ENCODE measurements around the gene GPR6.
A peak's percentile ranks its signal among the peaks of the same experiment; 100 is the strongest.

The GPR6 gene

GRCh38 chr6:109978174-109979032 lies at the start of gene GPR6:
Gene GPR6 (plus strand): TSS chr6:109978311. CDS start chr6:109979113, 802 bp downstream.
- no peaks in the 10 kb centered on the region for H3K9me3 Mint-ChIP-seq
- peak; percentile 29 to 66 for DNase-seq (ENCODE audit: low spot score in 2 of 2)
- ATAC-seq = peak; percentile 63
- no peak within 1 kb of the TSS for H3K4me3 Mint-ChIP-seq
- H3K36me3 Mint-ChIP-seq = no peaks in the 10 kb centered on the region
- H3K27ac Mint-ChIP-seq = no peak within 1 kb of the TSS
- H3K4me1 Mint-ChIP-seq = no peaks in the 10 kb centered on the region

- Mint-ChIP-seq H3K36me3 (no peaks in the 10 kb centered on the region), H3K4me3 (no peak overlapping the region), H3K4me1 (no peaks in the 10 kb centered on the region), H3K27ac (no peak overlapping the region), H3K9me3 (peaks cover 3% of the 10 kb centered on the region)
- DNase-seq (ENCODE audit: low spot score in 2 of 2) = no peak
- ATAC-seq = no peak
Measured at GRCh38 chr6:109934293-109934692, 43.8 kb upstream of the GPR6 start.

GRCh38 chr6:109939654-109940053 lies 38.5 kb upstream of the GPR6 start:
- peaks cover 3% of the 10 kb centered on the region for H3K9me3 Mint-ChIP-seq
- DNase-seq (ENCODE audit: low spot score in 2 of 2) = no peak
- H3K4me3 Mint-ChIP-seq = no peak overlapping the region
- no peaks in the 10 kb centered on the region for H3K36me3 Mint-ChIP-seq
- ATAC-seq = no peak
- H3K4me1 Mint-ChIP-seq = no peaks in the 10 kb centered on the region
- no peak overlapping the region for H3K27ac Mint-ChIP-seq

GRCh38 chr6:109944448-109944847 lies 33.7 kb upstream of the GPR6 start:
- H3K36me3 Mint-ChIP-seq = no peaks in the 10 kb centered on the region
- ATAC-seq (no peak), DNase-seq (ENCODE audit: low spot score in 2 of 2) (no peak)
- no peaks in the 10 kb centered on the region for H3K4me1 Mint-ChIP-seq
- no peak overlapping the region for H3K27ac Mint-ChIP-seq
- H3K9me3 Mint-ChIP-seq = no peaks in the 10 kb centered on the region
- no peak overlapping the region for H3K4me3 Mint-ChIP-seq

- DNase-seq (ENCODE audit: low spot score in 2 of 2) (no peak), ATAC-seq (no peak)
- Mint-ChIP-seq H3K27ac (no peak overlapping the region), H3K9me3 (no peaks in the 10 kb centered on the region), H3K4me3 (no peak overlapping the region), H3K36me3 (no peaks in the 10 kb centered on the region), H3K4me1 (no peaks in the 10 kb centered on the region)
Measured at GRCh38 chr6:109945091-109945490, 33.0 kb upstream of the GPR6 start.

- Mint-ChIP-seq H3K36me3 (no peaks in the 10 kb centered on the region), H3K9me3 (no peaks in the 10 kb centered on the region), H3K27ac (no peak overlapping the region), H3K4me1 (no peaks in the 10 kb centered on the region), H3K4me3 (no peak overlapping the region)
- DNase-seq (ENCODE audit: low spot score in 2 of 2) = no peak
- ATAC-seq = peak; percentile 9
Measured at GRCh38 chr6:109946979-109947378, 31.1 kb upstream of the GPR6 start.

GRCh38 chr6:109949281-109950065 lies 28.6 kb upstream of the GPR6 start:
- no peaks in the 10 kb centered on the region for H3K4me1 Mint-ChIP-seq
- no peaks in the 10 kb centered on the region for H3K36me3 Mint-ChIP-seq
- no peak for ATAC-seq
- H3K9me3 Mint-ChIP-seq = peaks cover under 1% of the 10 kb centered on the region
- H3K4me3 Mint-ChIP-seq = no peak overlapping the region
- H3K27ac Mint-ChIP-seq = no peak overlapping the region
- no peak for DNase-seq (ENCODE audit: low spot score in 2 of 2)

GRCh38 chr6:109955491-109955890 lies 22.6 kb upstream of the GPR6 start:
- no peak for ATAC-seq
- Mint-ChIP-seq H3K36me3 (no peaks in the 10 kb centered on the region), H3K27ac (no peak overlapping the region), H3K4me3 (no peak overlapping the region), H3K4me1 (no peaks in the 10 kb centered on the region), H3K9me3 (peaks cover 2% of the 10 kb centered on the region)
- no peak for DNase-seq (ENCODE audit: low spot score in 2 of 2)

- Mint-ChIP-seq H3K4me1 (no peaks in the 10 kb centered on the region), H3K36me3 (no peaks in the 10 kb centered on the region), H3K9me3 (peaks cover 2% of the 10 kb centered on the region), H3K27ac (no peak overlapping the region), H3K4me3 (no peak overlapping the region)
- no peak for ATAC-seq
- DNase-seq (ENCODE audit: low spot score in 2 of 2) = no peak
Measured at GRCh38 chr6:109958626-109959025, 19.5 kb upstream of the GPR6 start.

- Mint-ChIP-seq H3K4me3 (no peak overlapping the region), H3K4me1 (no peaks in the 10 kb centered on the region), H3K36me3 (no peaks in the 10 kb centered on the region), H3K27ac (no peak overlapping the region), H3K9me3 (no peaks in the 10 kb centered on the region)
- ATAC-seq (no peak), DNase-seq (ENCODE audit: low spot score in 2 of 2) (no peak)
Measured at GRCh38 chr6:109961611-109962041, 16.5 kb upstream of the GPR6 start.

- no peak overlapping the region for H3K4me3 Mint-ChIP-seq
- H3K9me3 Mint-ChIP-seq = no peaks in the 10 kb centered on the region
- no peak overlapping the region for H3K27ac Mint-ChIP-seq
- ATAC-seq = peak; percentile 19
- H3K4me1 Mint-ChIP-seq = no peaks in the 10 kb centered on the region
- H3K36me3 Mint-ChIP-seq = no peaks in the 10 kb centered on the region
- DNase-seq (ENCODE audit: low spot score in 2 of 2) = no peak
Measured at GRCh38 chr6:109962271-109962670, 15.8 kb upstream of the GPR6 start.

- Mint-ChIP-seq H3K27ac (no peak overlapping the region), H3K9me3 (no peaks in the 10 kb centered on the region), H3K36me3 (no peaks in the 10 kb centered on the region), H3K4me3 (no peak overlapping the region), H3K4me1 (no peaks in the 10 kb centered on the region)
- no peak for ATAC-seq
- DNase-seq (ENCODE audit: low spot score in 2 of 2) = no peak
Measured at GRCh38 chr6:109963598-109964170, 14.4 kb upstream of the GPR6 start.

- no peaks in the 10 kb centered on the region for H3K9me3 Mint-ChIP-seq
- peaks cover 5% of the 10 kb centered on the region for H3K4me1 Mint-ChIP-seq
- no peak overlapping the region for H3K4me3 Mint-ChIP-seq
- no peak overlapping the region for H3K27ac Mint-ChIP-seq
- DNase-seq (ENCODE audit: low spot score in 2 of 2) (no peak), ATAC-seq (no peak)
- H3K36me3 Mint-ChIP-seq = no peaks in the 10 kb centered on the region
Measured at GRCh38 chr6:109964949-109965348, 13.2 kb upstream of the GPR6 start.

GRCh38 chr6:109966299-109966698 lies 11.8 kb upstream of the GPR6 start:
- ATAC-seq (no peak), DNase-seq (ENCODE audit: low spot score in 2 of 2) (no peak)
- no peaks in the 10 kb centered on the region for H3K36me3 Mint-ChIP-seq
- H3K9me3 Mint-ChIP-seq = no peaks in the 10 kb centered on the region
- peaks cover 5% of the 10 kb centered on the region for H3K4me1 Mint-ChIP-seq
- H3K27ac Mint-ChIP-seq = no peak overlapping the region
- no peak overlapping the region for H3K4me3 Mint-ChIP-seq

- no peaks in the 10 kb centered on the region for H3K4me1 Mint-ChIP-seq
- no peaks in the 10 kb centered on the region for H3K9me3 Mint-ChIP-seq
- ATAC-seq (no peak), DNase-seq (ENCODE audit: low spot score in 2 of 2) (no peak)
- no peak overlapping the region for H3K4me3 Mint-ChIP-seq
- no peak overlapping the region for H3K27ac Mint-ChIP-seq
- H3K36me3 Mint-ChIP-seq = no peaks in the 10 kb centered on the region
Measured at GRCh38 chr6:109977791-109978173, 329 bp upstream of the GPR6 start.
